Tibial nerve (tissue), 4 donors: Measurements from ENCODE around the gene DNAH14. TPM values are rescaled to one million over a fixed set of nuclear protein-coding genes. Genes with fewer than 3 reads are reported as not detected.

Experiments used
- DNase-seq, 2 donors: peaks; one replicate each; pipeline ENCODE4 v3.0.0-alpha.2; 2019; ENCODE audit warnings: low spot score in 2 of 2
- H3K27ac ChIP-seq, 4 donors: fragments of 200-600 bp; sonication (generic) in 3 of 4; one replicate each; pipeline ENCODE4 v1.5.1; 2017 to 2019; ENCODE audit warnings: mild to moderate bottlenecking in 1 of 4
- H3K27me3 ChIP-seq, 2 donors: fragments of 200-600 bp; sonication (generic) in 1 of 2; one replicate each; pipeline versions ENCODE4 v1.5.1 to v1.6.0; 2017 to 2019
- H3K36me3 ChIP-seq, 3 donors: fragments of 200-600 bp; sonication (generic); one replicate each; pipeline ENCODE4 v1.5.1; 2018 to 2019
- H3K4me1 ChIP-seq, 4 donors: fragments of 200-600 bp; sonication (generic) in 3 of 4; one replicate each; pipeline ENCODE4 v1.5.1; 2017 to 2019
- H3K4me3 ChIP-seq, 4 donors: fragments of 200-600 bp; sonication (generic) in 3 of 4; one replicate each; pipeline ENCODE4 v1.5.1; 2017 to 2019; ENCODE audit warnings: mild to moderate bottlenecking in 1 of 4, moderate library complexity in 1 of 4
- H3K9me3 ChIP-seq, 4 donors: fragments of 200-600 bp; sonication (generic) in 3 of 4; one replicate each; pipeline ENCODE4 v1.5.1; 2017 to 2019
- EP300 ChIP-seq, 2 donors: sonication (generic); formaldehyde crosslinking; IDR thresholded peaks; one replicate each; pipeline ENCODE4 v1.6.1; 2017; ENCODE audit warnings: antibody characterized with exemption in 2 of 2, mild to moderate bottlenecking in 1 of 2
- POLR2A ChIP-seq, 2 donors: fragments of 450-650 bp; IDR thresholded peaks; one replicate each; pipeline ENCODE4 v1.6.1; 2017; ENCODE audit warnings: antibody characterized with exemption in 2 of 2, mild to moderate bottlenecking in 2 of 2, moderate library complexity in 2 of 2
- WGBS, 2 donors: methylation state at CpG; one replicate each; pipeline ENCODE4 v1.1.5; 2018; 5-methylcytosine and 5-hydroxymethylcytosine counted together
- total RNA-seq, 4 donors: library from RNA; depleted of rRNA; stranded (reverse); fragments of >200 nt; gene quantifications; one replicate each; pipeline ENCODE4 v1.1.0, GENCODE V29; 2016
- TF ChIP-seq, protein P1 (sequence below), 5 experiments: fragments of 200-600 bp in 3 of 5; fragments of 450-650 bp in 2 of 5; sonication (generic) in 3 of 5; IDR thresholded peaks; one replicate each; pipeline ENCODE4 v1.5.1; 2016 to 2019; ENCODE audit warnings: antibody characterized with exemption in 5 of 5, mild to moderate bottlenecking in 3 of 5, moderate library complexity in 2 of 5

DNAH14 gene
- total RNA-seq, 4 donors from 2014 or later: 1.2 to 6.5 (median 4.4) TPM

DNA sequence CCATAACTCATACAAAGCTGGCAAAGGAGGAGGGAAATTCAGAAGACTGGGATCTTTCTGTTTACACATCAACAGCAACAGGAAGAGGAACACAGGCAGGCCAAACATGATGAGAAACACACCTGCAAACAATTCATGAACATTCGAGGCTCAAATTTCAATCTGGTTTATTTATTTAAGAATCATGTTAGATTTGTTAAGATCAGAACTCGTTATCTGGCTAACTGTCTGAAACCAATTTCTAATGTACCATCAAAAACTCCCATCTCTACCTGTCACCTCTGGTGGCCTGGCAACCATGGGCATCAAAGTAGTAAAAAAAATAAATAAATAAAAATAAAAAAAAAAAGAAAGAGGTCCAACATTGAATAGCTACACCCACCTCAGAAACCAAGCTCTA is 488.6 kb downstream of the DNAH14 start:
- Histone ChIP-seq H3K9me3 (no peaks in the 10 kb centered on the region), H3K27me3 (no peaks in the 10 kb centered on the region), H3K4me3 (no peak overlapping the region), H3K4me1 (peaks cover 0 to 4% (median 0%) of the 10 kb centered on the region in 4 donors), H3K36me3 (peaks cover 0 to 84% (median 0%) of the 10 kb centered on the region in 3 donors), H3K27ac (no peak overlapping the region)
- no peak for TF ChIP-seq POLR2A (IDR thresholded peaks at IDR 0.05)
- no peak for TF ChIP-seq EP300 (IDR thresholded peaks at IDR 0.05)
- TF ChIP-seq, protein P1, sequence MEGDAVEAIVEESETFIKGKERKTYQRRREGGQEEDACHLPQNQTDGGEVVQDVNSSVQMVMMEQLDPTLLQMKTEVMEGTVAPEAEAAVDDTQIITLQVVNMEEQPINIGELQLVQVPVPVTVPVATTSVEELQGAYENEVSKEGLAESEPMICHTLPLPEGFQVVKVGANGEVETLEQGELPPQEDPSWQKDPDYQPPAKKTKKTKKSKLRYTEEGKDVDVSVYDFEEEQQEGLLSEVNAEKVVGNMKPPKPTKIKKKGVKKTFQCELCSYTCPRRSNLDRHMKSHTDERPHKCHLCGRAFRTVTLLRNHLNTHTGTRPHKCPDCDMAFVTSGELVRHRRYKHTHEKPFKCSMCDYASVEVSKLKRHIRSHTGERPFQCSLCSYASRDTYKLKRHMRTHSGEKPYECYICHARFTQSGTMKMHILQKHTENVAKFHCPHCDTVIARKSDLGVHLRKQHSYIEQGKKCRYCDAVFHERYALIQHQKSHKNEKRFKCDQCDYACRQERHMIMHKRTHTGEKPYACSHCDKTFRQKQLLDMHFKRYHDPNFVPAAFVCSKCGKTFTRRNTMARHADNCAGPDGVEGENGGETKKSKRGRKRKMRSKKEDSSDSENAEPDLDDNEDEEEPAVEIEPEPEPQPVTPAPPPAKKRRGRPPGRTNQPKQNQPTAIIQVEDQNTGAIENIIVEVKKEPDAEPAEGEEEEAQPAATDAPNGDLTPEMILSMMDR (IDR thresholded peaks at IDR 0.05): no peak
- 68 to 69% methylated on average over 2 of the region's 2 CpGs for WGBS, 2 donors
- DNase-seq: no peak

DNA sequence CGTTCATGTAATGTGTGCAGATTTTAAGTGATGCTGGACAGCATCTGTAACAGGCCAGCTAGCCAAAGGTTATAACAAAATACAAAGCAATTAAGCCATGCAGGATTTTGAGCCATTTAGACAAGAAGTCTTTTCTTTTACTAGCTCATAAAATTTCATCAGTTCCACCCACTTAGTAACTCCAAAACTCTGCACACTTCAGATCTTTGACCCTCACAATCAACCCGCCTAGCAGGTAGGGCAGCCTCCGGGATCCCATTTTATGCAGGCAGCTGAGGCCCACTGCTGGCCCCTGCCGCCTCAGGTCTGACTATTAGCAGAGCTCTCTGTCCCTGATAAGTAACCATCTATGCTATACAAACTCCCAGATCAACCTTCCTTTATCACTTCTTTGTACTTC is 489.1 kb downstream of the DNAH14 start:
- TF ChIP-seq EP300 (IDR thresholded peaks at IDR 0.05) (no peak), POLR2A (IDR thresholded peaks at IDR 0.05) (no peak)
- 62 to 73% methylated on average over 4 of the region's 4 CpGs for WGBS, 2 donors

DNA sequence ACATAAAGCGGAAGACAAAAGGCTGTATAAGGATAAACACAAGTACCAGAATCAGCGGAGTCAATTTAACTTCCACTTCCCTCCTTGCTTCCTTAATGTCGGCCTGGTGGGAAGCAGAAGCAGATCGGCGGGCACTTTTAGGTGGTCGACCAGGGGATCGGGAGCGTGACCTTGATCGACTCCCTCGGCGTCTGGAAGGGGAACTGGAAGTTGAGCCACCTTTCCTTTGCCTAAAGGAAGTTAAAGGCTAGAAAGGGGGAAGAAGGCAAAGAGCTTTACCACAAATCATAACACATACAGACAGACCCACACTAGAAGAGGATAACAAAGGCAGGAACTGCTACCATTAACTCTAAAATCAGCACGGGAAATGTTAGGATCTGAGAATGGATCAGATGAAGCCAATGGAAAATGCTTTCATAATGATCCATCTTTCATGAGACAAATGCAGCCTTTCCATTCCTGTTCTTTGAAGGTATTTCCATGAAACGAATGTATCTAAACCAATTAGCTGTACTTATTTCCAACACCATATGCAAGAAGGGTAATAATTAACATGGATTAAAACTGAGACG is 492.6 kb downstream of the DNAH14 start:
- no peak overlapping the region for H3K27ac ChIP-seq
- H3K4me1 ChIP-seq: peaks cover 0 to 39% (median 13%) of the 10 kb centered on the region in 4 donors
- no peaks in the 10 kb centered on the region for H3K27me3 ChIP-seq
- 75 to 77% methylated on average over 14 of the region's 14 CpGs for WGBS, 2 donors
- DNase-seq: no peak
- H3K36me3 ChIP-seq: peaks cover 0 to 47% (median 0%) of the 10 kb centered on the region in 3 donors
- no peaks in the 10 kb centered on the region for H3K9me3 ChIP-seq
- no peak overlapping the region for H3K4me3 ChIP-seq
- TF ChIP-seq POLR2A (IDR thresholded peaks at IDR 0.05) (no peak), EP300 (IDR thresholded peaks at IDR 0.05) (no peak)
- TF ChIP-seq, protein P1 (IDR thresholded peaks at IDR 0.05): no peak

More for the DNA sequence above, 489.1 kb downstream of the DNAH14 start:
- H3K4me3 ChIP-seq: no peak overlapping the region
- no peak for DNase-seq
- H3K4me1 ChIP-seq: peaks cover 0 to 5% (median 0%) of the 10 kb centered on the region in 4 donors
- no peak overlapping the region for H3K27ac ChIP-seq
- H3K9me3 ChIP-seq: no peaks in the 10 kb centered on the region
- H3K27me3 ChIP-seq: no peaks in the 10 kb centered on the region
- H3K36me3 ChIP-seq: peaks cover 0 to 81% (median 0%) of the 10 kb centered on the region in 3 donors

DNA sequence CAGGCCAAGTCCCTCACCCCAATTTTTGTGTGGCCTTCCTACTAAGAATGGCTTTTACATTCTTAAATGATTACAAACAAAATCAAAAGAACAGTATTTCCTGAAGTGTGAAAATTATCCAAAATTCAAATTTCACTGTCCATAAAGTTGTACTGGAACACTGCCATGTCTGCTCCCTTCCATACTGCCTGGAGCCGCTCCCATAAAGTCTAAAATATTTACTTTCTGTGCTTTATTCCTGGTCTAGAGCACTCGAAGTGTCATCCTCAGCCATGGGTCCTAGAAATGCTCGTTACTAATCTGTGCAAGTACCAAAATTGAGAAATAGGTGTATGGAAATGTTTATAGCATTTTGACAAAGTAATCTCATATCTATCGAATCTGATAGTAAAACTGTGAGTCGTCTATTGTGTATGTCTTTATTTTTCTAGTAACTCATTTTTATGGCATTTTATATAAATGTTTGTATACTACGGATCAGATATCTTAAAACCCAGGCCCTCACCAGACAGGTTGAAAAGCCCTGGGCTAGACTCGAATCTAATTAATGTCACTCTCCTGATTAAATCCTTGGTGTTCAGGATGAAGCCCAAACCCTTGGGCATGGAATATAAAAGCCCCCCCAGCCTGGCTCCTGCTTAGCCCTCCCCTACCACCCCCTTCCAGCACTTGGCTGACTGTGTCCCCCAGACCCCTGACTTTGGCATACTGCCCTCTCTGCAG is 493.5 kb downstream of the DNAH14 start:
- H3K27ac ChIP-seq: no peak overlapping the region
- 68 to 80% methylated on average over 7 of the region's 7 CpGs for WGBS, 2 donors
- no peak overlapping the region for H3K4me3 ChIP-seq

DNA sequence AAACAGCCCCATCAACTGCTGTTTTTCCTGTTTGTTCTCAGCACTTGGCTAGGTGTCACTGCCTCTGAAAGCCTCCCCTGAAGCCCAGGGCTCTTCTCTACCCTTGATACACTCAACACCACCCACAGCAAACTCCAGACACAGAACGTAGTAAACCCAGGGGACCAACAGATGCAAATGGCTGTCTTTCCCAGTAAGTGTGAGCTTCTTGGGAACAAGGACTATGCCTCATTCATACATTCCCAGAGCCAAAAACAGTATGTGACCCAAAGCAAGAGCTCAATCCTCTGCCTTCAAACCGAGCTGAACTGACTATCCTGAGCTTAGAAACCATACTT is 494.0 kb downstream of the DNAH14 start:
- peaks cover 0 to 36% (median 13%) of the 10 kb centered on the region in 4 donors for H3K4me1 ChIP-seq
- H3K27me3 ChIP-seq: no peaks in the 10 kb centered on the region
- H3K9me3 ChIP-seq: no peaks in the 10 kb centered on the region
- 60 to 68% methylated on average over 2 of the region's 2 CpGs for WGBS, 2 donors
- peaks cover 0 to 33% (median 0%) of the 10 kb centered on the region in 3 donors for H3K36me3 ChIP-seq
- DNase-seq: no peak
- no peak overlapping the region for H3K27ac ChIP-seq
- H3K4me3 ChIP-seq: no peak overlapping the region
- TF ChIP-seq EP300 (IDR thresholded peaks at IDR 0.05) (no peak), POLR2A (IDR thresholded peaks at IDR 0.05) (no peak)
- TF ChIP-seq, protein P1 (IDR thresholded peaks at IDR 0.05): no peak

More for the DNA sequence above, 493.5 kb downstream of the DNAH14 start:
- no peaks in the 10 kb centered on the region for H3K9me3 ChIP-seq
- peaks cover 0 to 38% (median 0%) of the 10 kb centered on the region in 3 donors for H3K36me3 ChIP-seq
- TF ChIP-seq EP300 (IDR thresholded peaks at IDR 0.05) (no peak), POLR2A (IDR thresholded peaks at IDR 0.05) (no peak)
- TF ChIP-seq, protein P1 (IDR thresholded peaks at IDR 0.05): no peak
- no peak for DNase-seq
- no peaks in the 10 kb centered on the region for H3K27me3 ChIP-seq
- peaks cover 0 to 36% (median 13%) of the 10 kb centered on the region in 4 donors for H3K4me1 ChIP-seq
